HFFc6 (cell line): ENCODE data around the gene PGLYRP1. TPM values are rescaled to one million over a fixed set of nuclear protein-coding genes. Genes with fewer than 3 reads are reported as not detected.

Experiments used
- DNase-seq: peaks from one replicate; pipeline ENCODE4 v3.0.0-alpha.2; 2018
- H3K27ac Mint-ChIP-seq: 2 replicates; pipeline ENCODE4 v1.8.0; 2020; ENCODE audit warnings: mild to moderate bottlenecking, mixed read lengths
- H3K27me3 Mint-ChIP-seq: 2 replicates; pipeline ENCODE4 v1.8.0; 2021; ENCODE audit warnings: mild to moderate bottlenecking, moderate library complexity, mixed read lengths; ENCODE audit not compliant: insufficient read depth
- H3K36me3 Mint-ChIP-seq: 2 replicates; pipeline ENCODE4 v1.8.0; 2021; ENCODE audit warnings: low read depth, mixed read lengths
- H3K4me1 Mint-ChIP-seq: 2 replicates; pipeline ENCODE4 v1.8.0; 2020; ENCODE audit warnings: low read depth, mixed read lengths
- H3K4me3 Mint-ChIP-seq: 2 replicates; pipeline ENCODE4 v1.8.0; 2020; ENCODE audit warnings: mild to moderate bottlenecking, moderate library complexity, mixed read lengths
- H3K9me3 Mint-ChIP-seq: 2 replicates; pipeline ENCODE4 v1.8.0; 2020; ENCODE audit warnings: mild to moderate bottlenecking, mixed read lengths
- CTCF ChIP-seq: fragments of 200-600 bp; sonication (generic); IDR thresholded peaks from 2 replicates; pipeline ENCODE4 v1.5.0; 2021; ENCODE audit warnings: antibody characterized with exemption, mild to moderate bottlenecking
- total RNA-seq, 6 experiments: library from RNA; stranded (reverse); fragmentation: NEBNext Ultra II Directional; extraction: Animal tissue kit (Norgen Biotek cat#: 25700); gene quantifications; 2 replicates in 1 of 6; 3 replicates in 5 of 6; pipeline ENCODE4 v1.2.3, GENCODE V29; 2021

Gene PGLYRP1
- total RNA-seq, 6 experiments from 2014 or later, result not detected

GRCh38 chr19:46032597-46033025 is 9.8 kb upstream of the PGLYRP1 start:
- DNase-seq, result no peak
- Mint-ChIP-seq H3K27me3 (peaks cover 39% of the 10 kb centered on the region), H3K27ac (no peak overlapping the region), H3K4me1 (peaks cover 5% of the 10 kb centered on the region; the same call in 1 of the 2 replicates), H3K36me3 (no peaks in the 10 kb centered on the region), H3K9me3 (no peaks in the 10 kb centered on the region), H3K4me3 (no peak overlapping the region)
- TF ChIP-seq CTCF, result no peak

GRCh38 chr19:46031781-46032596 is 9.1 kb upstream of the PGLYRP1 start:
- Mint-ChIP-seq H3K36me3 (no peaks in the 10 kb centered on the region), H3K27me3 (peaks cover 34% of the 10 kb centered on the region), H3K4me1 (peaks cover 5% of the 10 kb centered on the region; the same call in 1 of the 2 replicates), H3K9me3 (no peaks in the 10 kb centered on the region), H3K27ac (no peak overlapping the region), H3K4me3 (no peak overlapping the region)
- no peak for DNase-seq
- TF ChIP-seq CTCF, result no peak

GRCh38 chr19:46030812-46031550 is 8.1 kb upstream of the PGLYRP1 start:
- no peak overlapping the region for H3K27ac Mint-ChIP-seq

GRCh38 chr19:46025835-46026234 is 3.0 kb upstream of the PGLYRP1 start:
- peaks cover 11% of the 10 kb centered on the region for H3K27me3 Mint-ChIP-seq
- no peak overlapping the region for H3K27ac Mint-ChIP-seq
- no peak overlapping the region for H3K4me3 Mint-ChIP-seq
- no peak for DNase-seq
- no peaks in the 10 kb centered on the region for H3K9me3 Mint-ChIP-seq
- no peak for TF ChIP-seq CTCF
- no peaks in the 10 kb centered on the region for H3K36me3 Mint-ChIP-seq
- H3K4me1 Mint-ChIP-seq, result peaks cover 5% of the 10 kb centered on the region; the same call in 1 of the 2 replicates

More at GRCh38 chr19:46030812-46031550, 8.1 kb upstream of the PGLYRP1 start:
- peaks cover 33% of the 10 kb centered on the region for H3K27me3 Mint-ChIP-seq
- no peak for TF ChIP-seq CTCF
- H3K9me3 Mint-ChIP-seq, result no peaks in the 10 kb centered on the region
- peaks cover 5% of the 10 kb centered on the region; the same call in 1 of the 2 replicates for H3K4me1 Mint-ChIP-seq
- H3K36me3 Mint-ChIP-seq, result no peaks in the 10 kb centered on the region
- no peak overlapping the region for H3K4me3 Mint-ChIP-seq
- no peak for DNase-seq

GRCh38 chr19:46023311-46023779 is 492 bp upstream of the PGLYRP1 start:
- Mint-ChIP-seq H3K36me3 (no peaks in the 10 kb centered on the region), H3K27ac (no peak overlapping the region), H3K4me3 (no peak overlapping the region), H3K4me1 (peaks cover 8% of the 10 kb centered on the region; the same call in 1 of the 2 replicates), H3K9me3 (no peaks in the 10 kb centered on the region), H3K27me3 (peaks cover 16% of the 10 kb centered on the region; the same call in 1 of the 2 replicates)
- TF ChIP-seq CTCF, result no peak
- DNase-seq, result no peak
